Measurements from ENCODE around the gene VPS45. TPM values are rescaled to one million over a fixed set of nuclear protein-coding genes. Genes with fewer than 3 reads are reported as not detected.

VPS45 gene, protein sequence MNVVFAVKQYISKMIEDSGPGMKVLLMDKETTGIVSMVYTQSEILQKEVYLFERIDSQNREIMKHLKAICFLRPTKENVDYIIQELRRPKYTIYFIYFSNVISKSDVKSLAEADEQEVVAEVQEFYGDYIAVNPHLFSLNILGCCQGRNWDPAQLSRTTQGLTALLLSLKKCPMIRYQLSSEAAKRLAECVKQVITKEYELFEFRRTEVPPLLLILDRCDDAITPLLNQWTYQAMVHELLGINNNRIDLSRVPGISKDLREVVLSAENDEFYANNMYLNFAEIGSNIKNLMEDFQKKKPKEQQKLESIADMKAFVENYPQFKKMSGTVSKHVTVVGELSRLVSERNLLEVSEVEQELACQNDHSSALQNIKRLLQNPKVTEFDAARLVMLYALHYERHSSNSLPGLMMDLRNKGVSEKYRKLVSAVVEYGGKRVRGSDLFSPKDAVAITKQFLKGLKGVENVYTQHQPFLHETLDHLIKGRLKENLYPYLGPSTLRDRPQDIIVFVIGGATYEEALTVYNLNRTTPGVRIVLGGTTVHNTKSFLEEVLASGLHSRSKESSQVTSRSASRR
- 23.7 TPM for polyA plus RNA-seq (2013, experiment 1 of 2)
- polyA plus RNA-seq (2013, experiment 2 of 2) = 22.7 TPM

DNA sequence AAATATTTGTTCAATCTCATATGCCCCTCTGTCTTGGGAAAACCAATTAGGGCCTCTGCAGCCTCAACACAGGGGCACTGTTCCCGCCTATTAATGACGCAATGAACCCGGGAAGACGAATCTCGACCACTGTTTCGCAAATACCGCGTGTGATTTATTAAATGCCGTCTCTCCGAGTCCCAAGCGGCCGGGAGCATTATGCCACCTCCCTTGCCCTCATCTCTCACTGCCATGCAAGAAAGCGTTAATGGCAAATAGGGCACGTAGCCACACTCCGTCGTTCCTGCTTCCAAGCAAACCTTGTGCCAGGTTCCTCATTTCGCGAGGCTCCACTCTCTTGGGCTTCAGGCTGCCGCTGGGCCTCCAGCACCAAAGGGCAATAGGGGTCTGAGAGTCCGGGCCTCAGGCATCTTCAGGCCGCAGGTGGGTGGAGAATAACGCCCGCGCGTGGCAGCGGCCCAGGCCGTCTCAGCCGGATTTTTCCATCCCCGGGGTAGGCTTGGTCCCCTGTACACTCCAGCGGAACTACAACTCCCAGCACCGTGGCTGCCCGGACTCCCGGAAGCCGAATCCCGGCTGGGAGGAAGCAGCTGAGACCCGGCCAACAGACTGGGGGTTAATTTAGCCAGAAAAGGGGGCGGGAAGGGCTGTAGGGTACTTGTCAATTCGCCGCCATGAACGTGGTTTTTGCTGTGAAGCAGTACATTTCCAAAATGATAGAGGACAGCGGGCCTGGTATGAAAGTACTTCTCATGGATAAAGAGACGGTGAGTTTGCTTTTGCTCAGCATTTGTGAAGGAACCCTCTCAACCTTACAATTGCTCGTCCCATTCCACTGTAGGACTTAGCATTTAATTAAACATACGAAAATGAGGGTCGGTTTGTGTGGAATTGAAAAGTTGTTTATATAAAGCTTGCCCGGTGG lies at the start of gene VPS45:
TSS of gene VPS45 (plus strand) at position 593 of the 925 bp plus-strand sequence. CDS start at position 675, 82 bp downstream.
- H3K79me1 ChIP-seq (ENCODE audit: low read length) = peaks cover 1% of the 10 kb centered on the region
- no peaks in the 10 kb centered on the region for H3K4me1 ChIP-seq (ENCODE audit: control insufficient read depth, low read depth, low read length)
- H3K27me3 ChIP-seq (ENCODE audit: insufficient read depth, low read length, poor library complexity) = no peaks in the 10 kb centered on the region
- H3K4me2 ChIP-seq (ENCODE audit: low read length) = peak within 1 kb of the TSS; percentile 70
- H4K8ac ChIP-seq (ENCODE audit: low read depth, low read length) = peak within 1 kb of the TSS; percentile 93
- H3K27ac ChIP-seq (ENCODE audit: low read depth, low read length) = peak within 1 kb of the TSS; percentile 69
- H3K4me3 ChIP-seq (ENCODE audit: low read length) = peak within 1 kb of the TSS; percentile 57
- no peaks in the 10 kb centered on the region for H3K36me3 ChIP-seq (ENCODE audit: control insufficient read depth, insufficient read depth, low read length)
- H2AK5ac ChIP-seq (ENCODE audit: low read length) = no peak within 1 kb of the TSS
- H3K4ac ChIP-seq (ENCODE audit: low read depth, low read length) = peak within 1 kb of the TSS; percentile 93
- no peak within 1 kb of the TSS for H4K5ac ChIP-seq (ENCODE audit: low read length)
- H2BK15ac ChIP-seq (replicated peaks; ENCODE audit: low read depth) = no peak within 1 kb of the TSS
- peak; percentile 96 for DNase-seq
- H3K56ac ChIP-seq (ENCODE audit: low read length) = peak within 1 kb of the TSS; percentile 92
- WGBS (ENCODE audit: extremely low coverage, insufficient coverage, low lambda C conversion rate) = no CpG with 5 or more reads among the region's 46 CpGs
- no peak within 1 kb of the TSS for H3K23ac ChIP-seq (ENCODE audit: low read length)
- no peaks in the 10 kb centered on the region for H3K79me2 ChIP-seq (ENCODE audit: control insufficient read depth, insufficient read depth, low read length)
- peak within 1 kb of the TSS; percentile 62 for H2BK120ac ChIP-seq (ENCODE audit: low read depth, low read length)
- H2BK5ac ChIP-seq (ENCODE audit: low read length) = peak within 1 kb of the TSS; percentile 46
- H3K9ac ChIP-seq (ENCODE audit: low read length) = peak within 1 kb of the TSS; percentile 79
- H3K18ac ChIP-seq (ENCODE audit: low read length) = peak within 1 kb of the TSS; percentile 89

DNA sequence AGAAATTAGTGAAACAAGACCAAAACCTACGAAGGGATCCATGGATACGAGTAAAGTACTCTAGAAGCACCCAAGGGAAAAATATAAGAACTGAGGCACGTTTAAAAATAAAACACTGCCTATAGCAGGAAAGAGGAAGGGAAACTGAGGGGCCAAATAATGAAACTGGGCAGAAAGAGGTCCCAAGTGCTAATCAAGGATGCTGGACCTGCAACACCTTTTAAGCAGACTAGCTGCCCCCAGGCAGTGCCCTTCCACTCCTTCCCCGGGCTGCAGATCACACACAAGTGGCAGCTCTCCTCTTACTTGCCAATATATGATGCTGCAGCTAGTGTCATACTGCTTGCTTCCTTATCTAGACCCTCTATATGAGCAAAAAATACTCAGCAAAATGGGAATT lies 49.4 kb upstream of the VPS45 start:
- H3K4me3 ChIP-seq (ENCODE audit: low read length) = no peak overlapping the region
- H3K23ac ChIP-seq (ENCODE audit: low read length) = no peak overlapping the region
- no peak for DNase-seq
- no peak overlapping the region for H2AK5ac ChIP-seq (ENCODE audit: low read length)
- H2BK120ac ChIP-seq (ENCODE audit: low read depth, low read length) = no peak overlapping the region
- no peaks in the 10 kb centered on the region for H3K4me1 ChIP-seq (ENCODE audit: control insufficient read depth, low read depth, low read length)
- H3K56ac ChIP-seq (ENCODE audit: low read length) = no peak overlapping the region
- no peak overlapping the region for H3K9ac ChIP-seq (ENCODE audit: low read length)
- no peaks in the 10 kb centered on the region for H3K79me2 ChIP-seq (ENCODE audit: control insufficient read depth, insufficient read depth, low read length)
- H3K4ac ChIP-seq (ENCODE audit: low read depth, low read length) = no peak overlapping the region
- no peak overlapping the region for H3K4me2 ChIP-seq (ENCODE audit: low read length)
- no peaks in the 10 kb centered on the region for H3K79me1 ChIP-seq (ENCODE audit: low read length)
- no peaks in the 10 kb centered on the region for H3K36me3 ChIP-seq (ENCODE audit: control insufficient read depth, insufficient read depth, low read length)
- no peak overlapping the region for H2BK15ac ChIP-seq (replicated peaks; ENCODE audit: low read depth)
- no peak overlapping the region for H4K8ac ChIP-seq (ENCODE audit: low read depth, low read length)
- H2BK5ac ChIP-seq (ENCODE audit: low read length) = no peak overlapping the region
- no peak overlapping the region for H3K27ac ChIP-seq (ENCODE audit: low read depth, low read length)
- H3K18ac ChIP-seq (ENCODE audit: low read length) = no peak overlapping the region
- WGBS (ENCODE audit: extremely low coverage, insufficient coverage, low lambda C conversion rate) = no CpG with 5 or more reads among the region's 4 CpGs
- H3K27me3 ChIP-seq (ENCODE audit: insufficient read depth, low read length, poor library complexity) = peaks cover 2% of the 10 kb centered on the region
- H4K5ac ChIP-seq (ENCODE audit: low read length) = no peak overlapping the region

DNA sequence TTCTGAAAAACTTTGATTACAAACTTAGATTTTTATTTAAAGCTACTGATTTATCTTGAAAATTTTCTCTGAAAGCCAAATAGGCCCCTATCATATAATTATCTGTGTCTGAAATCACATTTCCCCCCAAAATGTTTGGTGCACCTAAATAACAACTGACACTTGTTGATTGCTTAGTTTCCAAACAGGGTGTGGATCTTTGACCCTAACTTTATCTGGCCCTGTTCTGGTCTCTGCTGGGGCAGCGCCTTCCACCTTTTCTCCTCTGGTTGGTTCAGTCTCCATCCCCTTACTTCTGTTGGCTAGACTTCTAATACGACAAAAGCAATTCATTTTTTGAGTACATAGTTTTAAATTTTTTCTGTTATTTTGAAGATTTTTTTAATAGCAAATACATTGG lies 46.9 kb upstream of the VPS45 start:
- H3K4me1 ChIP-seq (ENCODE audit: control insufficient read depth, low read depth, low read length) = no peaks in the 10 kb centered on the region
- no peak overlapping the region for H3K4me2 ChIP-seq (ENCODE audit: low read length)
- no peak overlapping the region for H2AK5ac ChIP-seq (ENCODE audit: low read length)
- no peak overlapping the region for H3K4ac ChIP-seq (ENCODE audit: low read depth, low read length)
- H2BK15ac ChIP-seq (replicated peaks; ENCODE audit: low read depth) = no peak overlapping the region
- no peak overlapping the region for H3K23ac ChIP-seq (ENCODE audit: low read length)
- peaks cover 2% of the 10 kb centered on the region for H3K27me3 ChIP-seq (ENCODE audit: insufficient read depth, low read length, poor library complexity)
- DNase-seq = no peak
- H3K9ac ChIP-seq (ENCODE audit: low read length) = no peak overlapping the region
- no peak overlapping the region for H4K8ac ChIP-seq (ENCODE audit: low read depth, low read length)
- no peak overlapping the region for H3K27ac ChIP-seq (ENCODE audit: low read depth, low read length)
- WGBS (ENCODE audit: extremely low coverage, insufficient coverage, low lambda C conversion rate) = no CpG with 5 or more reads among the region's 2 CpGs
- no peaks in the 10 kb centered on the region for H3K36me3 ChIP-seq (ENCODE audit: control insufficient read depth, insufficient read depth, low read length)
- no peaks in the 10 kb centered on the region for H3K79me1 ChIP-seq (ENCODE audit: low read length)
- no peak overlapping the region for H2BK120ac ChIP-seq (ENCODE audit: low read depth, low read length)
- H2BK5ac ChIP-seq (ENCODE audit: low read length) = no peak overlapping the region
- H3K56ac ChIP-seq (ENCODE audit: low read length) = no peak overlapping the region
- H4K5ac ChIP-seq (ENCODE audit: low read length) = no peak overlapping the region
- no peak overlapping the region for H3K4me3 ChIP-seq (ENCODE audit: low read length)
- no peak overlapping the region for H3K18ac ChIP-seq (ENCODE audit: low read length)
- H3K79me2 ChIP-seq (ENCODE audit: control insufficient read depth, insufficient read depth, low read length) = no peaks in the 10 kb centered on the region

DNA sequence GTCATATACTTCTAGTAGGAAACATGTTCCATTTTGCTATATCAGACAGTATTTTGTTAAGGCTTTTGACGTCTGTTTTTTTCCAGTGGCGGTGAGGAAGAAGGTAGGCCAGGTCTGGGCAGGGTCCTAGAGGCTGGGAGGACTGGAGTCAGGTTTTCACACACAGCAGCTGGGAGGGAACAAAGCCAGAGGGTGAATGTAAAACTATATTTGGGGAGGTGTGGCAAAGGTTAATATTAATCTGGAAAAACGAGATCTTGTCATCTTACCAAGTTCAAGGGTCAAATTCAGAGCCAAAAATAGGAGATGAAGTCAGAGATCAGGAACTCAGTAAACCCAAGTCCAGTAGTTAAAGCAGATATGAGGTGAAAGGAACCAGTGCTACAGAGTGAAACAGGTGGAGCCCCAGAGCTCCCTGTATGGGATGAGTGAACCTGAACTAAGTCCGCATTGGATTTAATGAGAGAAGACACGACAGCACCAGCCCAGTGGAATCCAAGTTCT lies 46.3 kb upstream of the VPS45 start:
- no CpG with 5 or more reads among the region's 5 CpGs for WGBS (ENCODE audit: extremely low coverage, insufficient coverage, low lambda C conversion rate)

DNA sequence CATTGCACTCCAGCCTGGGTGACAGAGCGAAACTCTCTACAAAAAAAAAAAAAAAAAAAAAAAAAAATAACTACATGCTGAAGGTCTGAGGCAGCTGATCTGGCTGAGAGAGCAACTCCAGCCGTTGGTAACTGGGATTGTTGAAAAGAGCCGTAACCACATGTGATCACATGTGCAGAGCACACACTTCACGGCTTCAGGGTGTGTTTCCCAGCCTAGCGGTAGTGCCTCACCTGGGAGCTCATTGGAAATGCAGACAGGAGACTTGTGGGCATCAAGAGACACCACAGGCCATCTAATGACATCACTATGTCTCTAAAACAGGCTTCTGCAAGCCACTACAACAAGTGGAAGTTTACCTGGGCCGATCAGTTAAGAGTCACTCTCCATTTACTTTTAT lies 45.2 kb upstream of the VPS45 start:
- Histone ChIP-seq H3K27me3 (ENCODE audit: insufficient read depth, low read length, poor library complexity) (no peaks in the 10 kb centered on the region), H3K23ac (ENCODE audit: low read length) (no peak overlapping the region), H3K4me1 (ENCODE audit: control insufficient read depth, low read depth, low read length) (no peaks in the 10 kb centered on the region), H2BK5ac (ENCODE audit: low read length) (no peak overlapping the region), H3K4me3 (ENCODE audit: low read length) (no peak overlapping the region), H2BK15ac (replicated peaks; ENCODE audit: low read depth) (no peak overlapping the region), H2AK5ac (ENCODE audit: low read length) (no peak overlapping the region), H2BK120ac (ENCODE audit: low read depth, low read length) (no peak overlapping the region), H4K5ac (ENCODE audit: low read length) (no peak overlapping the region), H3K18ac (ENCODE audit: low read length) (no peak overlapping the region), H3K4ac (ENCODE audit: low read depth, low read length) (no peak overlapping the region), H3K9ac (ENCODE audit: low read length) (no peak overlapping the region), H3K4me2 (ENCODE audit: low read length) (no peak overlapping the region), H3K79me1 (ENCODE audit: low read length) (no peaks in the 10 kb centered on the region), H3K56ac (ENCODE audit: low read length) (no peak overlapping the region), H3K27ac (ENCODE audit: low read depth, low read length) (no peak overlapping the region), H4K8ac (ENCODE audit: low read depth, low read length) (no peak overlapping the region), H3K79me2 (ENCODE audit: control insufficient read depth, insufficient read depth, low read length) (no peaks in the 10 kb centered on the region), H3K36me3 (ENCODE audit: control insufficient read depth, insufficient read depth, low read length) (no peaks in the 10 kb centered on the region)
- DNase-seq = peak; percentile 85
- WGBS (ENCODE audit: extremely low coverage, insufficient coverage, low lambda C conversion rate) = no CpG with 5 or more reads among the region's 6 CpGs

More for the DNA sequence above, 46.3 kb upstream of the VPS45 start:
- Histone ChIP-seq H2BK15ac (replicated peaks; ENCODE audit: low read depth) (no peak overlapping the region), H4K8ac (ENCODE audit: low read depth, low read length) (no peak overlapping the region), H3K9ac (ENCODE audit: low read length) (no peak overlapping the region), H4K5ac (ENCODE audit: low read length) (no peak overlapping the region), H3K27me3 (ENCODE audit: insufficient read depth, low read length, poor library complexity) (peaks cover 2% of the 10 kb centered on the region), H3K56ac (ENCODE audit: low read length) (no peak overlapping the region), H3K4ac (ENCODE audit: low read depth, low read length) (no peak overlapping the region), H3K4me1 (ENCODE audit: control insufficient read depth, low read depth, low read length) (no peaks in the 10 kb centered on the region), H2BK120ac (ENCODE audit: low read depth, low read length) (no peak overlapping the region), H2BK5ac (ENCODE audit: low read length) (no peak overlapping the region), H3K23ac (ENCODE audit: low read length) (no peak overlapping the region), H3K4me2 (ENCODE audit: low read length) (no peak overlapping the region), H3K79me2 (ENCODE audit: control insufficient read depth, insufficient read depth, low read length) (no peaks in the 10 kb centered on the region), H3K79me1 (ENCODE audit: low read length) (no peaks in the 10 kb centered on the region), H3K18ac (ENCODE audit: low read length) (no peak overlapping the region), H2AK5ac (ENCODE audit: low read length) (no peak overlapping the region), H3K4me3 (ENCODE audit: low read length) (no peak overlapping the region), H3K36me3 (ENCODE audit: control insufficient read depth, insufficient read depth, low read length) (no peaks in the 10 kb centered on the region), H3K27ac (ENCODE audit: low read depth, low read length) (no peak overlapping the region)
- DNase-seq = no peak

Data from mesendoderm (in vitro differentiated cells).